IMR-90 (cell line): ENCODE data around the gene MUC20.

Experiments used
- CHD1 ChIP-seq: IDR thresholded peaks from 2 replicates; pipeline ENCODE4 v1.6.1; 2012; ENCODE audit warnings: low read depth, low read length, improper control_type of control experiment
- RCOR1 ChIP-seq: IDR thresholded peaks from 2 replicates; pipeline ENCODE4 v1.6.1; 2012; ENCODE audit warnings: mild to moderate bottlenecking, low read length, improper control_type of control experiment; ENCODE audit not compliant: insufficient replicate concordance

- TF ChIP-seq RCOR1 (no peak), CHD1 (no peak)
Observed at GRCh38 chr3:195704433-195704999, 16.3 kb upstream of the MUC20 start.
